Fibroblast of villous mesenchyme (primary cell): ENCODE data around the gene LRP1B. TPM values are rescaled to one million over a fixed set of nuclear protein-coding genes. Genes with fewer than 3 reads are reported as not detected.

ENCODE experiments used
- DNase-seq: peaks from one replicate; pipeline ENCODE4 v3.0.0-alpha.2; 2010; ENCODE audit warnings: low read depth
- H3K4me3 ChIP-seq: 2 replicates; pipeline ENCODE4 v1.5.1; 2011; ENCODE audit warnings: low read depth, mild to moderate bottlenecking, low read length
- total RNA-seq: library from RNA; depleted of rRNA; stranded (reverse); fragments of >200 nt; gene quantifications from 2 replicates; pipeline ENCODE4 v1.2.3, GENCODE V29; 2012
- TF ChIP-seq, protein P1 (sequence below): IDR thresholded peaks from 2 replicates; pipeline ENCODE4 v1.5.1; 2012; ENCODE audit warnings: low read depth, mild to moderate bottlenecking, low read length; ENCODE audit not compliant: insufficient read depth

LRP1B gene
- total RNA-seq, 1 donor, result 2.2 TPM

DNA sequence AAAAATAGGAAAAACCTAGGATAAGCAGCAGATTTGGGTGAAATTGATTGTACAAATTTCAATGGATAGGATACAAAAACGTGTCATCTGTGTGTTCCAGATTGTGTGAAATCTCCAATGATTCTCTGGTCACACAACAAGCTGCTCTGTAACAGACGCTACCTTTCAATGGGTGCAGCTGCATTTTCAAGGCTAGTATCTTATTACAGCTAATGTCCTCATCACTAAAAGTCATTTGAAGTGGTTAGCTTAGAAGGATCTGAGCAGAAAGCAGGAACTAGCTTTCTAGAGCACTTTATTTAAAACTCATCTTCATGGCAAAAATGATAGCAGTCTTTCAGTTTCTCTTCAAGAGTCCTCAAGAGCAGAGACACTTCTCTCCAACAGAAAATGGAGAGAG, 364.6 kb downstream of the LRP1B start:
- TF ChIP-seq, protein P1, sequence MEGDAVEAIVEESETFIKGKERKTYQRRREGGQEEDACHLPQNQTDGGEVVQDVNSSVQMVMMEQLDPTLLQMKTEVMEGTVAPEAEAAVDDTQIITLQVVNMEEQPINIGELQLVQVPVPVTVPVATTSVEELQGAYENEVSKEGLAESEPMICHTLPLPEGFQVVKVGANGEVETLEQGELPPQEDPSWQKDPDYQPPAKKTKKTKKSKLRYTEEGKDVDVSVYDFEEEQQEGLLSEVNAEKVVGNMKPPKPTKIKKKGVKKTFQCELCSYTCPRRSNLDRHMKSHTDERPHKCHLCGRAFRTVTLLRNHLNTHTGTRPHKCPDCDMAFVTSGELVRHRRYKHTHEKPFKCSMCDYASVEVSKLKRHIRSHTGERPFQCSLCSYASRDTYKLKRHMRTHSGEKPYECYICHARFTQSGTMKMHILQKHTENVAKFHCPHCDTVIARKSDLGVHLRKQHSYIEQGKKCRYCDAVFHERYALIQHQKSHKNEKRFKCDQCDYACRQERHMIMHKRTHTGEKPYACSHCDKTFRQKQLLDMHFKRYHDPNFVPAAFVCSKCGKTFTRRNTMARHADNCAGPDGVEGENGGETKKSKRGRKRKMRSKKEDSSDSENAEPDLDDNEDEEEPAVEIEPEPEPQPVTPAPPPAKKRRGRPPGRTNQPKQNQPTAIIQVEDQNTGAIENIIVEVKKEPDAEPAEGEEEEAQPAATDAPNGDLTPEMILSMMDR, result no peak
- no peak overlapping the region for H3K4me3 ChIP-seq
- DNase-seq, result no peak

DNA sequence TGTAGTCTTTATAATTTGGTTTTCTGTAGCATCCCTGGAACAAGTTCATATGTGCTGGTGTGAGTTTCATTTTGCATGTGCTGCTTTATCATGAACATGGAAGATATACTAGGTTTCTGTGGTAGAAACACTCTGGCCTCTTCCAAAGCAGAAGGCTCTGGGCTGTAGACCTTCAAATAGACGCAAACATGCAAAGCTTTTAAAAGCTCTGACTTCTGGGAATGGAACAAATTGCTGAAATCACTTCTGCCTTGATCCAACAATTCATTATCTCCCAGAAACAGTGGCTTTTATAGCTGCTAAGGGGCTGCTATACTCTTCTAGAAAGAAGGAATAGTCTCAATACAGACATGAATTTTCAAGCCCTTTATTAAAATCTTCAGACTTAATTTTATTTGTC, 382.2 kb downstream of the LRP1B start:
- TF ChIP-seq, protein P1, result no peak
- no peak for DNase-seq
- H3K4me3 ChIP-seq, result no peak overlapping the region

DNA sequence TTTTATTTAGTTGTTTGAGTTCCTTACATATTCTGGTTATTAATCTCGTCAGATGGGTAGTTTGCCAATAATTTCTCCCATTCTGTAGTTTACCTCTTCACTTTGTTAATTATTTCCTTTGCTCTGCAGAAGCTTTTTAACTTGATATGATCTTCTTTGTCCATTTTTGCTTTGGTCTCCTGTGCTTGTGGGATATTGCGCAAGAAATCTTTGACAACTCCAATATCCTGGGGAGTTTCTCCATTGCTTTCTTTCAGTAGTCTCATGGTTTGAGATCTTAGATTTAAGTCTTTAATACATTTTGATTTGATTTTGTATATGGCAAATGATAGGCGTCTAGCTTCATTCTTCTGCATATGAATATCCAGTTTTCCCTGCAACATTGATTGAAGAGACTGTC, 389.2 kb downstream of the LRP1B start:
- no peak for DNase-seq
- TF ChIP-seq, protein P1, result no peak
- no peak overlapping the region for H3K4me3 ChIP-seq

DNA sequence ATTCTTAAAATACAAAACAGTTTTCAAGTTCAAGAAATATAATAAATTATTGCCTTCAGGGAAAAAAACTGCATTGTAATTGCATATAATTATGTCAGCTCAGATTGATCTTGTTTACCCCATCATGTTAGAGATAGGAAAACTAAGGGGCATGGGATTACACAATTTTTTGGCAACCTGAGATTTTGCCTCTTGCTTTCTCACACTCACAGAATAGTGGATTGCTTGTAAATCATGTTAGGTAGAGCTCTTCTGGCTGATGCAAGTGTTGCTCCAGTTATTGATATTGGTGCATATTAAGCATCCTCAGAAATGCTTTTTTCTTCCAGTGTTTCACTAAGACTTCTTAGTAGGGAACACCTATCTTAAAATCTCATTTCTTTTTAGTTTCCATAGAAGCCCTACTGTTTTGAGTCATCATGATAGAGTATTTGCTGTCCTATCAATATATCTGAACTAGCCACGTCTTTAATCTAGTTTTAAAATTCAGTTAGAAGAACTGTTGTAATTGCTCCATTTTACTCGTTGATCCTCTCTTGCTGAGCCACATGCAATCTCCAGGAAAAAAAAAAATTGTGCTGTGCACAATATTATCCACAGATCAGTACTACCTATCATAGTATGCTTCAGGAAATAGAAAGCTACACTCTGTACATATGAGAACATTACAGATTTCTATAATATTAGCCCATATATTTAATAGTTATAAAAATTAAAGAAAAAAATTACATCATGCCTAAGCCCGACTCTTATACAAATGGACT, 393.1 kb downstream of the LRP1B start:
- TF ChIP-seq, protein P1, result no peak
- DNase-seq, result no peak
- H3K4me3 ChIP-seq, result no peak overlapping the region

DNA sequence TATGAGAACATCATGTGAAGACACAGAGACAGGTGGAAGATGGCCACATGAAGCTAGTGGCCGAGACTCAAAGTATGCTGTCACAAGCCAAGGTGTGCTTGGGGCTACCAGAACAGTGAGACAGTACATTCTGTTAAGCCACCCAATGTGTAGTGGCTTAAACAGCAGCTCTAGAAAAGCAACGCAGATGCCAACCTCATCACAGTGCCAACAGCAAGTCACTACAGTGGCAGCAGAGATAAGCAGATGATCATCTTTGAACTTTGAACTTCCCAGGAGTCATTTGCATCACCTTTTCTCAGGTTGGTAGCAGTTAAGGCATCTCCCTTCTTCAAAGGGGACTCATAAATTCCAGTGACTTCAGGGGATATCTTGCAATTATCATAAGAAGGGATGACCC, 394.4 kb downstream of the LRP1B start:
- TF ChIP-seq, protein P1, result no peak
- H3K4me3 ChIP-seq, result no peak overlapping the region
- no peak for DNase-seq

DNA sequence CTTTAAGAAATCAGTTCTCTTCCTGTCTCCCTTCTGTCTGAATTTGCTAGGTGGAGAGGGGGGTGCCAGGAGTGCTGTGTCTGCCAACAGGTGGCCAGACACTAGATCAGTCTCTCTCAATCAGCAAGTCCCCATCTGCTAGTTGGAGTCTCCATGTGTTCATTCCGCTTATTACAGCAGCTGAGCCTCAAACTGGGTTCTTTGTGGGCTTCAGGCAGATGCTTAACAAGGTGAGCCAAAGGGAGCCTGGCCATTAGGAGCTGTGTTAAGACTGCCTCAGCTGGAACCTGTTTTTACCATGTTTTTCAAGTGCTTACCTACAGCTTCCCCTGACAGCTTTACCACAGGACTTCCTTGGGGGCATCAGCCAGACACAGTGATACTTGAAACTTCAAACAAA, 401.9 kb downstream of the LRP1B start:
- TF ChIP-seq, protein P1, result no peak

DNA sequence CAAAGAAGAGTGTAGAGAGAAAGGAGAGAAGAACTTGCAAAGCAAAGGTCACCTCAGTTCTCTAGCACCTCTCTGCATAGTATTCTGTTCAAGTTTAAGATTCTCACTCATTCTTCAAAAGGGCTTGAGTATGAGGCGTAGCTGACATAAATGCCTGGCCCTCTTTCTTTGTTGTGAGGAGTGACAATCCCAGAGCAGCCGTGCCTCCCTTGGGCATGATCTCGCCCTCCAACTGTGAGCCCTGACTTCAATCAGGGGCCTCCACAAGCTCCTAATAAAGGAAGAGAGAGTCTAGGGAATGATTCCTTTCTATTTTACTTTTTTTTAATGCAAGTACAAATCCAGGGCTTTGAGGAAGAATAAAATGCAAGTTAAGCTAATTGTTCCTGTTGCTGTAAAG, 402.7 kb downstream of the LRP1B start:
- no peak for DNase-seq
- TF ChIP-seq, protein P1, result no peak

More for the DNA sequence above, 401.9 kb downstream of the LRP1B start:
- no peak for DNase-seq
- H3K4me3 ChIP-seq, result no peak overlapping the region

More for the DNA sequence above, 402.7 kb downstream of the LRP1B start:
- no peak overlapping the region for H3K4me3 ChIP-seq
